ENCODE data around the gene EPX. TPM values are rescaled to one million over a fixed set of nuclear protein-coding genes. Genes with fewer than 3 reads are reported as not detected.

EPX gene
- total RNA-seq, 1 experiment from 2014 or later, result not detected

GRCh38 chr17:58191241-58191896, 1.2 kb upstream of the EPX start:
- Histone ChIP-seq H4K5ac (ENCODE audit: insufficient read length, low read depth, low read length) (no peak overlapping the region), H3K27me3 (ENCODE audit: insufficient read depth, low read length) (no peaks in the 10 kb centered on the region), H3K79me2 (ENCODE audit: insufficient read depth, low read length) (no peaks in the 10 kb centered on the region), H2AFZ (ENCODE audit: low read length) (no peak overlapping the region), H2BK12ac (ENCODE audit: insufficient read length, low read depth, low read length) (no peak overlapping the region), H3K27ac (ENCODE audit: insufficient read length, low read depth, low read length) (no peak overlapping the region), H3K9ac (ENCODE audit: extremely low read depth, insufficient read length, low read length) (no peak overlapping the region), H4K20me1 (ENCODE audit: control insufficient read depth, insufficient read depth, insufficient read length) (no peaks in the 10 kb centered on the region), H3K56ac (ENCODE audit: insufficient read length, low read depth, low read length) (no peak overlapping the region), H3K9me3 (ENCODE audit: control insufficient read depth, low read depth, low read length) (no peaks in the 10 kb centered on the region), H3K14ac (ENCODE audit: insufficient read depth, low read length) (no peak overlapping the region; the same call in 1 of the 2 replicates), H3K4ac (ENCODE audit: low read depth, low read length) (no peak overlapping the region), H2BK20ac (ENCODE audit: low read depth, low read length, poor library complexity, severe bottlenecking) (no peak overlapping the region), H4K8ac (replicated peaks; ENCODE audit: insufficient read length, low read depth, low read length) (no peak overlapping the region), H3T11ph (ENCODE audit: low read length) (no peak overlapping the region), H2BK15ac (ENCODE audit: low read depth, low read length) (no peak overlapping the region), H3K4me1 (ENCODE audit: insufficient read depth, low read length) (no peaks in the 10 kb centered on the region), H4K91ac (ENCODE audit: insufficient read length, low read depth, low read length) (no peak overlapping the region), H3K18ac (ENCODE audit: insufficient read length, low read depth, low read length) (no peak overlapping the region), H3K4me2 (ENCODE audit: insufficient read depth, insufficient read length, low read length) (no peak overlapping the region), H2AK5ac (ENCODE audit: insufficient read length, low read length) (no peak overlapping the region), H3K23me2 (ENCODE audit: insufficient read length, low read depth, low read length, poor library complexity, severe bottlenecking) (no peaks in the 10 kb centered on the region), H2BK120ac (ENCODE audit: low read depth, low read length, poor library complexity, severe bottlenecking) (no peak overlapping the region), H3K23ac (ENCODE audit: insufficient read length, low read depth, low read length) (no peak overlapping the region), H3K79me1 (ENCODE audit: insufficient read depth, low read depth, low read length, poor library complexity, severe bottlenecking) (no peaks in the 10 kb centered on the region), H2BK5ac (ENCODE audit: insufficient read length, low read length) (no peak overlapping the region)
- no peaks in the 10 kb centered on the region for H3K9me3 Mint-ChIP-seq
- H3K27me3 Mint-ChIP-seq (ENCODE audit: low read depth), result peaks cover 14% of the 10 kb centered on the region
- no peak for DNase-seq
- no peak for TF ChIP-seq CTCF (conservative IDR thresholded peaks at IDR 0.05)
- H3K27ac Mint-ChIP-seq, result peak overlapping the region in 1 of 3 experiments; percentile 49; a peak in 2 of 7 replicates
- H3K36me3 Mint-ChIP-seq (ENCODE audit: insufficient read depth in 1 of 3, low read depth in 3 of 3), result no peaks in the 10 kb centered on the region
- WGBS (ENCODE audit: extremely low coverage, insufficient read length, low lambda C conversion rate), result no CpG with 5 or more reads among the region's 14 CpGs
- no peak overlapping the region; a peak in 1 of 5 replicates for H3K4me3 Mint-ChIP-seq
- peaks cover 5 to 7% of the 10 kb centered on the region in 2 experiments; a peak in 3 of 4 replicates for H3K4me1 Mint-ChIP-seq

All from H9 (cell line).